Measurements from ENCODE around the gene TSPAN14. TPM values are rescaled to one million over a fixed set of nuclear protein-coding genes. Genes with fewer than 3 reads are reported as not detected.

TSPAN14 gene
- total RNA-seq, 1 experiment from 2014 or later = 73.5 TPM

DNA sequence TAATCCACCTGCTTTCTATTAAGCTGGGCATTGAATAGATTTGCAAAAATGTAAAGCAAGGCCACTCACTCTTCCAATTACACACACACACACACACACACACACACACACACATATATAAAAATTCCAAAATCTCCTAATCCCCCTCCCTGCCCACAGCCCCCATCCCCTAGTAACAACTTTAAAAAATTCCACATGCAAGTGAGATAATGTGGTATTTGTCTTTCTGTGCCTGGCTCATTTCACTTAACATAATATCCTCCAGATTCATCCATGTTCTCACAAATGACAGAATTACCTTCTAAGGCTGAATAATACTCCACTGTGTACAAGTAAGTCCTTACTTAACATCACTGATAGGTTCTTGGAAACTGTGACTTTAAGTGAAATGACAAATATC lies 107.8 kb downstream of the TSPAN14 start:
- H3K9me3 Mint-ChIP-seq = no peaks in the 10 kb centered on the region
- ChIA-PET CTCF (interaction anchor here (2.6 kb wide), 1 partner anchor 34 kb away, joined by 7 read pairs; no protein-coding TSS in a partner anchor), POLR2A (interaction anchor here (0.6 kb wide), 1 partner anchor 546 kb away, joined by 3 read pairs; no protein-coding TSS in a partner anchor)
- H3K4me1 Mint-ChIP-seq = no peaks in the 10 kb centered on the region
- no peak for ATAC-seq
- H3K36me3 Mint-ChIP-seq = no peaks in the 10 kb centered on the region
- H3K27ac Mint-ChIP-seq = no peak overlapping the region
- no peak overlapping the region for H3K4me3 Mint-ChIP-seq
- TF ChIP-seq, protein P1, sequence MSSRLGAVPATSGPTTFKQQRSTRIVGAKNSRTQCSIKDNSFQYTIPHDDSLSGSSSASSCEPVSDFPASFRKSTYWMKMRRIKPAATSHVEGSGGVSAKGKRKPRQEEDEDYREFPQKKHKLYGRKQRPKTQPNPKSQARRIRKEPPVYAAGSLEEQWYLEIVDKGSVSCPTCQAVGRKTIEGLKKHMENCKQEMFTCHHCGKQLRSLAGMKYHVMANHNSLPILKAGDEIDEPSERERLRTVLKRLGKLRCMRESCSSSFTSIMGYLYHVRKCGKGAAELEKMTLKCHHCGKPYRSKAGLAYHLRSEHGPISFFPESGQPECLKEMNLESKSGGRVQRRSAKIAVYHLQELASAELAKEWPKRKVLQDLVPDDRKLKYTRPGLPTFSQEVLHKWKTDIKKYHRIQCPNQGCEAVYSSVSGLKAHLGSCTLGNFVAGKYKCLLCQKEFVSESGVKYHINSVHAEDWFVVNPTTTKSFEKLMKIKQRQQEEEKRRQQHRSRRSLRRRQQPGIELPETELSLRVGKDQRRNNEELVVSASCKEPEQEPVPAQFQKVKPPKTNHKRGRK (CRISPR knock-in tag; IDR thresholded peaks at IDR 0.05; ENCODE audit: borderline replicate concordance) = no peak
- TF ChIP-seq ZNF671 (CRISPR knock-in tag; IDR thresholded peaks at IDR 0.05) (no peak), SP1 (CRISPR knock-in tag; conservative IDR thresholded peaks at IDR 0.05) (no peak), FOXK1 (CRISPR knock-in tag; IDR thresholded peaks at IDR 0.05) (no peak), ZNF396 (CRISPR knock-in tag; IDR thresholded peaks at IDR 0.05; ENCODE audit: borderline replicate concordance) (no peak), GTF2I (CRISPR knock-in tag; conservative IDR thresholded peaks at IDR 0.05) (no peak)
- TF ChIP-seq, protein P2, sequence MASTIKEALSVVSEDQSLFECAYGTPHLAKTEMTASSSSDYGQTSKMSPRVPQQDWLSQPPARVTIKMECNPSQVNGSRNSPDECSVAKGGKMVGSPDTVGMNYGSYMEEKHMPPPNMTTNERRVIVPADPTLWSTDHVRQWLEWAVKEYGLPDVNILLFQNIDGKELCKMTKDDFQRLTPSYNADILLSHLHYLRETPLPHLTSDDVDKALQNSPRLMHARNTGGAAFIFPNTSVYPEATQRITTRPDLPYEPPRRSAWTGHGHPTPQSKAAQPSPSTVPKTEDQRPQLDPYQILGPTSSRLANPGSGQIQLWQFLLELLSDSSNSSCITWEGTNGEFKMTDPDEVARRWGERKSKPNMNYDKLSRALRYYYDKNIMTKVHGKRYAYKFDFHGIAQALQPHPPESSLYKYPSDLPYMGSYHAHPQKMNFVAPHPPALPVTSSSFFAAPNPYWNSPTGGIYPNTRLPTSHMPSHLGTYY (CRISPR knock-in tag; IDR thresholded peaks at IDR 0.05) = no peak
- no peak for DNase-seq (ENCODE audit: low spot score)
- H3K27me3 Mint-ChIP-seq (ENCODE audit: low read depth) = no peaks in the 10 kb centered on the region; the same call in 1 of the 2 replicates

DNA sequence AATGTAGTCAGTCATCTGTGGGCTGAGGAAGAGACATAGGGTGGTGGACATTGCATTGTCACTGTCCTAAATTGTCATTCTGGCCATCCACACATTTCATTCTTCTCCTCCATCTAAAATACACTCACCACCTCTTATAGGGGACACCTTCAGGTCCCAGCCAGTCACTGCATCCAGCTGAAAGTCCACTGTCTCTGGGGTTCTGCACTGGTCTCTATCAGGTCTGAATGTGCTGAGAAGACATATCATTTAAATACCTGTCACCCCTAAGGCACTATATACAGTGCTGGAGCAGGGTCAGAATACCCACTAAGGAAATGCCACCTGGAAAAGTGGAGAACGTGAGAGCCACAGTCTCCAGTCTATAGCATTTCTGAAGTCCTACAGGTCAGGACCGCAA lies 113.2 kb downstream of the TSPAN14 start:
- H3K9me3 Mint-ChIP-seq = peaks cover 8% of the 10 kb centered on the region; the same call in 1 of the 2 replicates
- H3K36me3 Mint-ChIP-seq = no peaks in the 10 kb centered on the region
- CTCF ChIA-PET = interaction anchor here (1.2 kb wide), 1 partner anchor 15 kb away, joined by 4 read pairs; no protein-coding TSS in a partner anchor
- POLR2A ChIA-PET = no interaction called here
- no peaks in the 10 kb centered on the region; the same call in 1 of the 2 replicates for H3K27me3 Mint-ChIP-seq (ENCODE audit: low read depth)
- H3K27ac Mint-ChIP-seq = no peak overlapping the region
- no peaks in the 10 kb centered on the region for H3K4me1 Mint-ChIP-seq
- ATAC-seq = peak; percentile 38; the same call in 1 of the 2 replicates
- H3K4me3 Mint-ChIP-seq = no peak overlapping the region
- DNase-seq (ENCODE audit: low spot score) = no peak
- no peak for TF ChIP-seq SOX15 (CRISPR knock-in tag; IDR thresholded peaks at IDR 0.05)
- TF ChIP-seq SMAD4 (CRISPR knock-in tag; IDR thresholded peaks at IDR 0.05) = no peak
- TF ChIP-seq NFATC4 (CRISPR knock-in tag; IDR thresholded peaks at IDR 0.05) = no peak
- no peak for TF ChIP-seq RELA (CRISPR knock-in tag; IDR thresholded peaks at IDR 0.05; ENCODE audit: borderline replicate concordance)
- TF ChIP-seq ZNF263 (CRISPR knock-in tag; IDR thresholded peaks at IDR 0.05; ENCODE audit: low read depth) = no peak
- TF ChIP-seq CBFB (CRISPR knock-in tag; IDR thresholded peaks at IDR 0.05; ENCODE audit: low read depth) = no peak
- no peak for TF ChIP-seq MXD4 (CRISPR knock-in tag; IDR thresholded peaks at IDR 0.05; ENCODE audit: borderline replicate concordance)
- TF ChIP-seq, protein P3, sequence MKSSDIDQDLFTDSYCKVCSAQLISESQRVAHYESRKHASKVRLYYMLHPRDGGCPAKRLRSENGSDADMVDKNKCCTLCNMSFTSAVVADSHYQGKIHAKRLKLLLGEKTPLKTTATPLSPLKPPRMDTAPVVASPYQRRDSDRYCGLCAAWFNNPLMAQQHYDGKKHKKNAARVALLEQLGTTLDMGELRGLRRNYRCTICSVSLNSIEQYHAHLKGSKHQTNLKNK (CRISPR knock-in tag; IDR thresholded peaks at IDR 0.05) = no peak
- TF ChIP-seq, protein P2 (CRISPR knock-in tag; IDR thresholded peaks at IDR 0.05) = no peak
- TF ChIP-seq ZNF671 (CRISPR knock-in tag; IDR thresholded peaks at IDR 0.05) = no peak
- no peak for TF ChIP-seq HMGA2 (CRISPR knock-in tag; IDR thresholded peaks at IDR 0.05)
- TF ChIP-seq JUN (CRISPR knock-in tag; IDR thresholded peaks at IDR 0.05) = no peak
- TF ChIP-seq, protein P4, sequence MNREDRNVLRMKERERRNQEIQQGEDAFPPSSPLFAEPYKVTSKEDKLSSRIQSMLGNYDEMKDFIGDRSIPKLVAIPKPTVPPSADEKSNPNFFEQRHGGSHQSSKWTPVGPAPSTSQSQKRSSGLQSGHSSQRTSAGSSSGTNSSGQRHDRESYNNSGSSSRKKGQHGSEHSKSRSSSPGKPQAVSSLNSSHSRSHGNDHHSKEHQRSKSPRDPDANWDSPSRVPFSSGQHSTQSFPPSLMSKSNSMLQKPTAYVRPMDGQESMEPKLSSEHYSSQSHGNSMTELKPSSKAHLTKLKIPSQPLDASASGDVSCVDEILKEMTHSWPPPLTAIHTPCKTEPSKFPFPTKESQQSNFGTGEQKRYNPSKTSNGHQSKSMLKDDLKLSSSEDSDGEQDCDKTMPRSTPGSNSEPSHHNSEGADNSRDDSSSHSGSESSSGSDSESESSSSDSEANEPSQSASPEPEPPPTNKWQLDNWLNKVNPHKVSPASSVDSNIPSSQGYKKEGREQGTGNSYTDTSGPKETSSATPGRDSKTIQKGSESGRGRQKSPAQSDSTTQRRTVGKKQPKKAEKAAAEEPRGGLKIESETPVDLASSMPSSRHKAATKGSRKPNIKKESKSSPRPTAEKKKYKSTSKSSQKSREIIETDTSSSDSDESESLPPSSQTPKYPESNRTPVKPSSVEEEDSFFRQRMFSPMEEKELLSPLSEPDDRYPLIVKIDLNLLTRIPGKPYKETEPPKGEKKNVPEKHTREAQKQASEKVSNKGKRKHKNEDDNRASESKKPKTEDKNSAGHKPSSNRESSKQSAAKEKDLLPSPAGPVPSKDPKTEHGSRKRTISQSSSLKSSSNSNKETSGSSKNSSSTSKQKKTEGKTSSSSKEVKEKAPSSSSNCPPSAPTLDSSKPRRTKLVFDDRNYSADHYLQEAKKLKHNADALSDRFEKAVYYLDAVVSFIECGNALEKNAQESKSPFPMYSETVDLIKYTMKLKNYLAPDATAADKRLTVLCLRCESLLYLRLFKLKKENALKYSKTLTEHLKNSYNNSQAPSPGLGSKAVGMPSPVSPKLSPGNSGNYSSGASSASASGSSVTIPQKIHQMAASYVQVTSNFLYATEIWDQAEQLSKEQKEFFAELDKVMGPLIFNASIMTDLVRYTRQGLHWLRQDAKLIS (CRISPR knock-in tag; IDR thresholded peaks at IDR 0.05; ENCODE audit: borderline replicate concordance) = no peak
- TF ChIP-seq TCF7 (CRISPR knock-in tag; IDR thresholded peaks at IDR 0.05; ENCODE audit: low read depth) = no peak
- TF ChIP-seq, protein P5, sequence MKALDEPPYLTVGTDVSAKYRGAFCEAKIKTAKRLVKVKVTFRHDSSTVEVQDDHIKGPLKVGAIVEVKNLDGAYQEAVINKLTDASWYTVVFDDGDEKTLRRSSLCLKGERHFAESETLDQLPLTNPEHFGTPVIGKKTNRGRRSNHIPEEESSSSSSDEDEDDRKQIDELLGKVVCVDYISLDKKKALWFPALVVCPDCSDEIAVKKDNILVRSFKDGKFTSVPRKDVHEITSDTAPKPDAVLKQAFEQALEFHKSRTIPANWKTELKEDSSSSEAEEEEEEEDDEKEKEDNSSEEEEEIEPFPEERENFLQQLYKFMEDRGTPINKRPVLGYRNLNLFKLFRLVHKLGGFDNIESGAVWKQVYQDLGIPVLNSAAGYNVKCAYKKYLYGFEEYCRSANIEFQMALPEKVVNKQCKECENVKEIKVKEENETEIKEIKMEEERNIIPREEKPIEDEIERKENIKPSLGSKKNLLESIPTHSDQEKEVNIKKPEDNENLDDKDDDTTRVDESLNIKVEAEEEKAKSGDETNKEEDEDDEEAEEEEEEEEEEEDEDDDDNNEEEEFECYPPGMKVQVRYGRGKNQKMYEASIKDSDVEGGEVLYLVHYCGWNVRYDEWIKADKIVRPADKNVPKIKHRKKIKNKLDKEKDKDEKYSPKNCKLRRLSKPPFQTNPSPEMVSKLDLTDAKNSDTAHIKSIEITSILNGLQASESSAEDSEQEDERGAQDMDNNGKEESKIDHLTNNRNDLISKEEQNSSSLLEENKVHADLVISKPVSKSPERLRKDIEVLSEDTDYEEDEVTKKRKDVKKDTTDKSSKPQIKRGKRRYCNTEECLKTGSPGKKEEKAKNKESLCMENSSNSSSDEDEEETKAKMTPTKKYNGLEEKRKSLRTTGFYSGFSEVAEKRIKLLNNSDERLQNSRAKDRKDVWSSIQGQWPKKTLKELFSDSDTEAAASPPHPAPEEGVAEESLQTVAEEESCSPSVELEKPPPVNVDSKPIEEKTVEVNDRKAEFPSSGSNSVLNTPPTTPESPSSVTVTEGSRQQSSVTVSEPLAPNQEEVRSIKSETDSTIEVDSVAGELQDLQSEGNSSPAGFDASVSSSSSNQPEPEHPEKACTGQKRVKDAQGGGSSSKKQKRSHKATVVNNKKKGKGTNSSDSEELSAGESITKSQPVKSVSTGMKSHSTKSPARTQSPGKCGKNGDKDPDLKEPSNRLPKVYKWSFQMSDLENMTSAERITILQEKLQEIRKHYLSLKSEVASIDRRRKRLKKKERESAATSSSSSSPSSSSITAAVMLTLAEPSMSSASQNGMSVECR (CRISPR knock-in tag; IDR thresholded peaks at IDR 0.05; ENCODE audit: borderline replicate concordance) = no peak
- TF ChIP-seq NR1H2 (CRISPR knock-in tag; IDR thresholded peaks at IDR 0.05) = no peak
- TF ChIP-seq NFYB (CRISPR knock-in tag; conservative IDR thresholded peaks at IDR 0.05; ENCODE audit: low read depth) = no peak
- no peak for TF ChIP-seq ETV6 (CRISPR knock-in tag; IDR thresholded peaks at IDR 0.05)

Measured in WTC11 (cell line).